NOMO-1 treated with dmso at 0.1 percent for 144 hours (cell line): ENCODE measurements around the gene MRPL11.
A peak's percentile ranks its signal among the peaks of the same experiment; 100 is the strongest.
"Not testable (repeated sequence)": the region's sequence is repeated elsewhere in the genome, so short reads cannot be mapped to it uniquely, and the experiment has no call there.

Experiments
- DNase-seq: peaks from one replicate; lab custom pipeline; 2025; ENCODE audit not compliant: unreplicated experiment; lab: John Stamatoyannopoulos, UW

Gene MRPL11

GRCh38 chr11:66431871-66432329, 6.7 kb downstream of the MRPL11 start:
- DNase-seq = not testable (repeated sequence)

- DNase-seq = not testable (repeated sequence)
Observed at GRCh38 chr11:66431287-66431686, 7.4 kb downstream of the MRPL11 start.

GRCh38 chr11:66429983-66430602, 8.6 kb downstream of the MRPL11 start:
- peak; percentile 17 for DNase-seq

GRCh38 chr11:66428933-66429332, 9.7 kb downstream of the MRPL11 start:
- no peak for DNase-seq

- DNase-seq = no peak
Observed at GRCh38 chr11:66426314-66426713, 12.3 kb downstream of the MRPL11 start.

GRCh38 chr11:66421492-66422205, 17.0 kb downstream of the MRPL11 start:
- peak; percentile 39 for DNase-seq

GRCh38 chr11:66420671-66421476, 17.8 kb downstream of the MRPL11 start, which contains the start of gene NPAS4:
Gene NPAS4, plus strand, starts transcription at chr11:66421035. Its CDS starts 145 bp downstream, at chr11:66421180.
- DNase-seq = no peak

GRCh38 chr11:66419825-66420224, 18.8 kb downstream of the MRPL11 start:
- DNase-seq = no peak

GRCh38 chr11:66418986-66419308, 19.7 kb downstream of the MRPL11 start:
- DNase-seq = no peak

- DNase-seq = peak; percentile 82
Observed at GRCh38 chr11:66418168-66418985, 20.3 kb downstream of the MRPL11 start.

GRCh38 chr11:66417000-66417399, 21.6 kb downstream of the MRPL11 start:
- DNase-seq = no peak

- DNase-seq = no peak
Observed at GRCh38 chr11:66415423-66415822, 23.2 kb downstream of the MRPL11 start.

- DNase-seq = no peak
Observed at GRCh38 chr11:66414120-66414934, 24.3 kb downstream of the MRPL11 start.

- no peak for DNase-seq
Observed at GRCh38 chr11:66413167-66413566, 25.5 kb downstream of the MRPL11 start.

- no peak for DNase-seq
Observed at GRCh38 chr11:66412110-66412509, 26.5 kb downstream of the MRPL11 start.

- no peak for DNase-seq
Observed at GRCh38 chr11:66411323-66411722, 27.3 kb downstream of the MRPL11 start.

GRCh38 chr11:66410191-66410590, 28.5 kb downstream of the MRPL11 start:
- no peak for DNase-seq

- no peak for DNase-seq
Observed at GRCh38 chr11:66409226-66409625, 29.4 kb downstream of the MRPL11 start.

GRCh38 chr11:66408488-66409214, 30.0 kb downstream of the MRPL11 start:
- DNase-seq = peak; percentile 71
